Lower lobe of right lung (tissue), 2 donors: ENCODE results near the gene KCNN3. TPM values are rescaled to one million over a fixed set of nuclear protein-coding genes. Genes with fewer than 3 reads are reported as not detected.

Source experiments
- ATAC-seq, 2 donors: fragments of 200-7000 bp; cut with Tn5 transposase; one replicate each; pipeline ENCODE4 v1.9.1; 2020 to 2022; ENCODE audit warnings: mild to moderate bottlenecking in 2 of 2, moderate library complexity in 2 of 2
- DNase-seq: peaks from one replicate; pipeline ENCODE4 v3.0.0-alpha.2; 2020
- H3K27ac ChIP-seq: fragments of 200-600 bp; one replicate; pipeline ENCODE4 v1.8.0; 2022
- H3K27me3 ChIP-seq: fragments of 200-600 bp; one replicate; pipeline ENCODE4 v1.8.0; 2022; ENCODE audit warnings: low read depth
- H3K36me3 ChIP-seq: fragments of 200-600 bp; one replicate; pipeline ENCODE4 v1.8.0; 2022; ENCODE audit warnings: mild to moderate bottlenecking
- H3K4me1 ChIP-seq: fragments of 200-600 bp; one replicate; pipeline ENCODE4 v1.8.0; 2022
- H3K4me3 ChIP-seq: fragments of 200-600 bp; one replicate; pipeline ENCODE4 v1.8.0; 2022; ENCODE audit warnings: mild to moderate bottlenecking
- H3K9me3 ChIP-seq: fragments of 200-600 bp; one replicate; pipeline ENCODE4 v1.8.0; 2022
- intact Hi-C: fragments of 100-400 bp; cut with DNase I; formaldehyde crosslinking; loops from one replicate; pipeline ENCODE4 v1.11.0; 2022
- total RNA-seq: library from RNA; stranded (reverse); fragmentation: NEBNext Ultra II Directional; extraction: Animal tissue kit (Norgen Biotek cat#: 25700); gene quantifications from one replicate; pipeline ENCODE4 v1.2.1, GENCODE V29; 2021
- TF ChIP-seq, protein P1 (sequence below): fragments of 200-600 bp; IDR thresholded peaks from one replicate; pipeline ENCODE4 v1.8.0; 2022; ENCODE audit warnings: antibody characterized with exemption, mild to moderate bottlenecking
- donor health status: DM: no; HTN: yes; CAD: no; lungs with severe emphysema.

KCNN3 gene
- total RNA-seq, 1 donor from 2014 or later, result 4.4 TPM

DNA sequence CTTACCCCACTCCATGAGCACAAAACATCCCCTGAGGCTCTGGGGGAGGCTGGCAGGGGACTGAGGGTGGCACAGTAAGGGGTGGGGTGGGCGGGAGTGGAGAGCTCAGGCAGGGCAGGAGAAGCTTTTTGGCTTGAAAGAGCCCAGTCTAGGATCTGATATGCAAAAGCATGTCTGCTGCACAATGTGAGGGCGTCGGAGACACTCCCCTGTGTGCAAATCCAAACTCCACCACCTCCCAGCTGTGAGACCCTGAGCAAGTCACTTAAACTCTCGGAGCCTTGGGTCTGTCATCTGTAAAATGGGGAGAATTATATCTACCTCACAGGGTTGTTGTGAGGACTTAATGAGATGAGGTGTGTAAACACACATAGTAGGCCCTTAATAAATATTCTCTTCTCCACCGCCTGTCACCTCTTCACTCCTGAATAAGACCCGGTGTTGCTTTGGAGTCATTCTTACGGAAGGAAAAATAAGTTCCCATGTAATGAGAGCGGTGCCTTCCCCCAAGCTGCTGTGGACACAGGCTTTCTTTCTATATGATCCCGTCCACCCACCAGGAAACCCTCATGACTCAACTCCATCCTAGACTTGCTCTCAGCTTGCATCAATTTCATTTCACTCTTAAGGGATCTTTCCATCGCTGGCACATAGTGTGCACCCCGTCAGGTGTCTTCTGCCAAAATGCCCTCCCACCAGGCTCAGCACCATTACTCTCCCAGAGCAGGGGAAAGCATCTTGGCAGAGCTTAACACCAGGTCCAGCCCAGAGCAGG lies 12.5 kb downstream of the KCNN3 start:
- TF ChIP-seq, protein P1, sequence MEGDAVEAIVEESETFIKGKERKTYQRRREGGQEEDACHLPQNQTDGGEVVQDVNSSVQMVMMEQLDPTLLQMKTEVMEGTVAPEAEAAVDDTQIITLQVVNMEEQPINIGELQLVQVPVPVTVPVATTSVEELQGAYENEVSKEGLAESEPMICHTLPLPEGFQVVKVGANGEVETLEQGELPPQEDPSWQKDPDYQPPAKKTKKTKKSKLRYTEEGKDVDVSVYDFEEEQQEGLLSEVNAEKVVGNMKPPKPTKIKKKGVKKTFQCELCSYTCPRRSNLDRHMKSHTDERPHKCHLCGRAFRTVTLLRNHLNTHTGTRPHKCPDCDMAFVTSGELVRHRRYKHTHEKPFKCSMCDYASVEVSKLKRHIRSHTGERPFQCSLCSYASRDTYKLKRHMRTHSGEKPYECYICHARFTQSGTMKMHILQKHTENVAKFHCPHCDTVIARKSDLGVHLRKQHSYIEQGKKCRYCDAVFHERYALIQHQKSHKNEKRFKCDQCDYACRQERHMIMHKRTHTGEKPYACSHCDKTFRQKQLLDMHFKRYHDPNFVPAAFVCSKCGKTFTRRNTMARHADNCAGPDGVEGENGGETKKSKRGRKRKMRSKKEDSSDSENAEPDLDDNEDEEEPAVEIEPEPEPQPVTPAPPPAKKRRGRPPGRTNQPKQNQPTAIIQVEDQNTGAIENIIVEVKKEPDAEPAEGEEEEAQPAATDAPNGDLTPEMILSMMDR, result no peak
- intact Hi-C loops, result no loop called here

DNA sequence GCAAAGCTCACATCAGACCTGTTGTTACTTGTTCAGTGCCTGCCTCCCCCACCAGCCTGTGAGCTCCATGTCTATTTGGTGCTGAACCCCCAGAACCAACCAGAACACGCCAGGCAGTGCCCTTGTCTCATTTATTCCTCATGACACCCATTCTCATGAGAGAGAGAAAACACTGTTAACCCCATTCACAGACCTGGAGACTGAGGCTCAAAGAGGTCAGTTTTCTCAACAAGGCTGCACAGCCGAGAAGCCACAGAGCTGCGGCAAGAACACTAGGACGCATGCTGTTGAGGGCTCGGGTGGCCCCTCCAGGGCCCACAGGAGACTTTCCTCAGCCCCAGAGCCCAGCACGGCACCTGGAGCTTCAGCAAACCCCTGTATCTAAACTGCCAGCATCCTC lies 13.1 kb downstream of the KCNN3 start:
- no peak overlapping the region for H3K4me3 ChIP-seq
- DNase-seq (no peak), ATAC-seq (no peak)
- peaks cover 12% of the 10 kb centered on the region for H3K4me1 ChIP-seq
- no peak overlapping the region for H3K27ac ChIP-seq
- intact Hi-C loops, result no loop called here
- H3K27me3 ChIP-seq, result no peaks in the 10 kb centered on the region
- TF ChIP-seq, protein P1, result no peak
- no peaks in the 10 kb centered on the region for H3K9me3 ChIP-seq
- no peaks in the 10 kb centered on the region for H3K36me3 ChIP-seq

More for the DNA sequence above, 12.5 kb downstream of the KCNN3 start:
- no peak for ATAC-seq
- no peaks in the 10 kb centered on the region for H3K27me3 ChIP-seq
- H3K9me3 ChIP-seq, result no peaks in the 10 kb centered on the region
- DNase-seq, result no peak
- H3K27ac ChIP-seq, result no peak overlapping the region
- H3K4me3 ChIP-seq, result no peak overlapping the region
- H3K4me1 ChIP-seq, result peaks cover 12% of the 10 kb centered on the region
- no peaks in the 10 kb centered on the region for H3K36me3 ChIP-seq

DNA sequence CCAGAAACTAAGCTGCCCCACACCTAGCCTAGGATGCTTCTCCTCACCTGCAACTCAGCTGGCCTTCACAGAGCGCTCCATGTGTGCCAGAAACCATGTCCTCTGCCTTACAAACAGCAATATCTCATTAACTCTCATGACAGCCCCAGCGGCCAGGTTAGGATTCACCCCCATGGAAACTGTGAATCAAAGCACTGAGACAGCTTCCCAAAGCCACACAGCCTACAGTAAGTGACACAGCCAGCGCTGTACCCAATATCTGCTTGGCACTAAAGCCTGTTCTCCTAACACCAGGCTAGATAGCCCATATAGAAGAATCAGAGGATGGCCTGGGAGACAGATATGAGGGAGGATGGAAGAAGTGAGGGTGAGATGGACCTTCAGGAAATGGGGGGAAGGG lies 13.5 kb downstream of the KCNN3 start:
- intact Hi-C loops, result no loop called here
- Histone ChIP-seq H3K9me3 (no peaks in the 10 kb centered on the region), H3K27me3 (no peaks in the 10 kb centered on the region), H3K4me1 (peaks cover 12% of the 10 kb centered on the region), H3K4me3 (no peak overlapping the region), H3K36me3 (no peaks in the 10 kb centered on the region), H3K27ac (no peak overlapping the region)
- TF ChIP-seq, protein P1, result no peak
- ATAC-seq (no peak), DNase-seq (no peak)

DNA sequence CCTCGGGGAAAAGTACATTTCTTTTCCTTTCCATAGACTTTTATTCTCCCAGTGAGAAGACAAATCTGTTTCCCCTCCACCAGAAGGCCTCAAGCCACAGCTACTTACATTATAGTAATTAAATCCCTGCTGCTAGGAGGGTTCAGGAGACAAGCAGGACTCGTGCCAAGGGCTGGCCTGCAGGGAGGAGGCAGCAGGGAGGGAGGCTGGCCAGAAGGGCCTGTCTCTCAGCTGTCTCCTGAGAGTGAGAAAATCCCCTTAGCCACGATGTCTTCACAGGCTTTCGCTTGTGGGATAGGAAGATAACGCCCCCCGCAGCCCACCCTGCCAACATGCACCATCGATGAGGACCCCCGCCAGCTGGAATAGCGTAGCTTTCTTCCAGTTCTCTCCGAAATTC lies 14.0 kb downstream of the KCNN3 start:
- H3K27ac ChIP-seq, result no peak overlapping the region
- H3K4me3 ChIP-seq, result no peak overlapping the region
- no peaks in the 10 kb centered on the region for H3K36me3 ChIP-seq
- H3K9me3 ChIP-seq, result no peaks in the 10 kb centered on the region
- no peaks in the 10 kb centered on the region for H3K27me3 ChIP-seq
- DNase-seq, result no peak
- no peak for ATAC-seq
- peaks cover 12% of the 10 kb centered on the region for H3K4me1 ChIP-seq
- intact Hi-C loops, result no loop called here
- TF ChIP-seq, protein P1, result no peak

DNA sequence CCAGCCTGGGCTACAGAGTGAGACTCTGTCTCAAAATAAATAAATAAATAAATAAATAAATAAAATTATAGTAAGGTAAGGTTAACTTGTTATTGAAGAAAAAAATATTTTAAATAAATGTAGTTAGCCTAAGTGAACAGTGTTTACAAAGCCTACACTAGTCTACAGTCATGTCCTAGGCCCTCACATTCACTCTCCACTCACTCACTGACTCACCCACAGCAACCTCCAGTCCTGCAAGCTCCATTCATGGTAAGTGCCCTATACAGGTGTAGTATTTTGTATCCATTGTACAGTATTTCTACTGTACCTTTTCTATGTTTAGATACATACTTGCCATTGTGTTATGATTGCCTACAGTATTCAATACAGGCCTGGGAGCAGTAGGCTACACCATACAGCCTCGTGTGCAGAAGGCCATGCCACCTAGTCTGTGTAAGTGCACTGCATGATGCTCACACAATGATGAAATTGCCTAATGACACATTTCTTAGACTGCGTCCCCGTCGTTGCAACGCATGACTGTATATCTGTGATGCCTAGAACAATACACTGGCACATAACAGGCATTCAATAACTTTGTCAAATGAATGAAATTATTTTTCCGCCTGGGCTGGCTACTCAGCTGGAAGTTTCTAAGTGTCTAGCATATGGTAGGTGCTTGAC lies 14.8 kb downstream of the KCNN3 start:
- Histone ChIP-seq H3K27me3 (no peaks in the 10 kb centered on the region), H3K4me3 (no peak overlapping the region), H3K4me1 (peaks cover 6% of the 10 kb centered on the region), H3K27ac (no peak overlapping the region), H3K36me3 (no peaks in the 10 kb centered on the region), H3K9me3 (no peaks in the 10 kb centered on the region)
- intact Hi-C loops, result no loop called here
- DNase-seq, result no peak
- ATAC-seq, result no peak
- TF ChIP-seq, protein P1, result no peak
